T-helper 1 cell treated with Interleukin-12 subunit alpha and Interleukin-12 subunit beta and Interleukin-4 antibody, amounts not matched to agents 30 μg/mL and 1 μg/mL, for 36 hours (primary cell): Measurements from ENCODE around the gene ASB8.

ENCODE experiments used
- H3K27ac Mint-ChIP-seq: one replicate; pipeline ENCODE4 v1.8.0; 2021; ENCODE audit warnings: mild to moderate bottlenecking, mixed read lengths
- H3K27me3 Mint-ChIP-seq: one replicate; pipeline ENCODE4 v1.8.0; 2021; ENCODE audit warnings: low read depth, mixed read lengths
- H3K36me3 Mint-ChIP-seq: one replicate; pipeline ENCODE4 v1.8.0; 2021; ENCODE audit warnings: low read depth, mixed read lengths
- H3K4me1 Mint-ChIP-seq: one replicate; pipeline ENCODE4 v1.8.0; 2021; ENCODE audit warnings: low read depth, mixed read lengths
- H3K4me3 Mint-ChIP-seq: one replicate; pipeline ENCODE4 v1.8.0; 2021; ENCODE audit warnings: mild to moderate bottlenecking, moderate library complexity, mixed read lengths
- H3K9me3 Mint-ChIP-seq: one replicate; pipeline ENCODE4 v1.8.0; 2021; ENCODE audit warnings: mixed read lengths

ASB8 gene

GRCh38 chr12:48189331-48190125 is 32.2 kb upstream of the ASB8 start:
- peaks cover 76% of the 10 kb centered on the region for H3K27me3 Mint-ChIP-seq
- no peak overlapping the region for H3K4me3 Mint-ChIP-seq
- H3K27ac Mint-ChIP-seq: no peak overlapping the region
- H3K9me3 Mint-ChIP-seq: no peaks in the 10 kb centered on the region
- no peaks in the 10 kb centered on the region for H3K36me3 Mint-ChIP-seq
- peaks cover 11% of the 10 kb centered on the region for H3K4me1 Mint-ChIP-seq

GRCh38 chr12:48187916-48188695 is 30.8 kb upstream of the ASB8 start:
- no peaks in the 10 kb centered on the region for H3K36me3 Mint-ChIP-seq
- H3K4me1 Mint-ChIP-seq: peaks cover 11% of the 10 kb centered on the region
- no peak overlapping the region for H3K4me3 Mint-ChIP-seq
- peaks cover 72% of the 10 kb centered on the region for H3K27me3 Mint-ChIP-seq
- no peaks in the 10 kb centered on the region for H3K9me3 Mint-ChIP-seq
- H3K27ac Mint-ChIP-seq: no peak overlapping the region

- Mint-ChIP-seq H3K27me3 (peaks cover 80% of the 10 kb centered on the region), H3K27ac (no peak overlapping the region), H3K4me1 (peaks cover 16% of the 10 kb centered on the region), H3K4me3 (peak overlapping the region; percentile 26), H3K9me3 (no peaks in the 10 kb centered on the region), H3K36me3 (no peaks in the 10 kb centered on the region)
Measured at GRCh38 chr12:48185181-48185919, 28.0 kb upstream of the ASB8 start.

GRCh38 chr12:48184549-48184922 is 27.2 kb upstream of the ASB8 start:
- no peaks in the 10 kb centered on the region for H3K9me3 Mint-ChIP-seq
- no peak overlapping the region for H3K27ac Mint-ChIP-seq
- H3K4me3 Mint-ChIP-seq: peak overlapping the region; percentile 48
- peaks cover 13% of the 10 kb centered on the region for H3K4me1 Mint-ChIP-seq
- H3K36me3 Mint-ChIP-seq: no peaks in the 10 kb centered on the region
- peaks cover 78% of the 10 kb centered on the region for H3K27me3 Mint-ChIP-seq

GRCh38 chr12:48183876-48184548 is 26.7 kb upstream of the ASB8 start:
- peaks cover 13% of the 10 kb centered on the region for H3K4me1 Mint-ChIP-seq
- peak overlapping the region; percentile 66 for H3K4me3 Mint-ChIP-seq
- H3K9me3 Mint-ChIP-seq: no peaks in the 10 kb centered on the region
- H3K36me3 Mint-ChIP-seq: no peaks in the 10 kb centered on the region
- peak overlapping the region; percentile 6 for H3K27ac Mint-ChIP-seq
- peaks cover 78% of the 10 kb centered on the region for H3K27me3 Mint-ChIP-seq

- H3K27ac Mint-ChIP-seq: peak within 1 kb of the TSS; percentile 67
- H3K36me3 Mint-ChIP-seq: no peaks in the 10 kb centered on the region
- peaks cover 80% of the 10 kb centered on the region for H3K27me3 Mint-ChIP-seq
- H3K4me1 Mint-ChIP-seq: peaks cover 13% of the 10 kb centered on the region
- peak within 1 kb of the TSS; percentile 88 for H3K4me3 Mint-ChIP-seq
- H3K9me3 Mint-ChIP-seq: no peaks in the 10 kb centered on the region
Measured at GRCh38 chr12:48183091-48183875, 26.0 kb upstream of the ASB8 start, which contains the start of gene CCDC184. TSS of gene CCDC184 (plus strand) at chr12:48183644. CDS start at chr12:48184123, 479 bp downstream.

GRCh38 chr12:48182631-48183030 is 25.3 kb upstream of the ASB8 start:
- Mint-ChIP-seq H3K36me3 (no peaks in the 10 kb centered on the region), H3K4me1 (peaks cover 13% of the 10 kb centered on the region), H3K27me3 (peaks cover 80% of the 10 kb centered on the region), H3K9me3 (no peaks in the 10 kb centered on the region), H3K4me3 (peak overlapping the region; percentile 88), H3K27ac (no peak overlapping the region)

- Mint-ChIP-seq H3K9me3 (no peaks in the 10 kb centered on the region), H3K4me3 (no peak overlapping the region), H3K27me3 (peaks cover 73% of the 10 kb centered on the region), H3K36me3 (no peaks in the 10 kb centered on the region), H3K4me1 (peaks cover 15% of the 10 kb centered on the region), H3K27ac (no peak overlapping the region)
Measured at GRCh38 chr12:48180857-48181495, 23.7 kb upstream of the ASB8 start.

GRCh38 chr12:48180424-48180823 is 23.1 kb upstream of the ASB8 start:
- Mint-ChIP-seq H3K4me3 (no peak overlapping the region), H3K27ac (no peak overlapping the region), H3K4me1 (peaks cover 16% of the 10 kb centered on the region), H3K9me3 (no peaks in the 10 kb centered on the region), H3K36me3 (no peaks in the 10 kb centered on the region), H3K27me3 (peaks cover 67% of the 10 kb centered on the region)

- H3K4me3 Mint-ChIP-seq: no peak overlapping the region
Measured at GRCh38 chr12:48179466-48179865, 22.2 kb upstream of the ASB8 start.

GRCh38 chr12:48177982-48178381 is 20.7 kb upstream of the ASB8 start:
- H3K36me3 Mint-ChIP-seq: no peaks in the 10 kb centered on the region
- H3K9me3 Mint-ChIP-seq: no peaks in the 10 kb centered on the region
- H3K27me3 Mint-ChIP-seq: peaks cover 52% of the 10 kb centered on the region
- peaks cover 17% of the 10 kb centered on the region for H3K4me1 Mint-ChIP-seq
- no peak overlapping the region for H3K4me3 Mint-ChIP-seq
- no peak overlapping the region for H3K27ac Mint-ChIP-seq

More at GRCh38 chr12:48179466-48179865, 22.2 kb upstream of the ASB8 start:
- Mint-ChIP-seq H3K9me3 (no peaks in the 10 kb centered on the region), H3K4me1 (peaks cover 17% of the 10 kb centered on the region), H3K27ac (no peak overlapping the region), H3K27me3 (peaks cover 58% of the 10 kb centered on the region), H3K36me3 (no peaks in the 10 kb centered on the region)

GRCh38 chr12:48176417-48176751 is 19.1 kb upstream of the ASB8 start:
- H3K4me3 Mint-ChIP-seq: peak overlapping the region; percentile 73

More at GRCh38 chr12:48176417-48176751, 19.1 kb upstream of the ASB8 start:
- no peaks in the 10 kb centered on the region for H3K9me3 Mint-ChIP-seq
- H3K36me3 Mint-ChIP-seq: no peaks in the 10 kb centered on the region
- peaks cover 43% of the 10 kb centered on the region for H3K27me3 Mint-ChIP-seq
- H3K4me1 Mint-ChIP-seq: peaks cover 12% of the 10 kb centered on the region
- H3K27ac Mint-ChIP-seq: peak overlapping the region; percentile 77
